Superior temporal gyrus (tissue), 1 donor: ENCODE results near the gene DCAF8.

Experiments used
- DNase-seq: peaks from one replicate; pipeline ENCODE4 v3.0.0-alpha.2; 2016; ENCODE audit errors: extremely low spot score

The DCAF8 gene

GRCh38 chr1:160205242-160206035, 56.9 kb downstream of the DCAF8 start, which contains the start of gene PEA15:
PEA15 (plus strand) TSS chr1:160205384; CDS start chr1:160211545, 6,161 bp downstream.
- DNase-seq = peak; percentile 67

DNA sequence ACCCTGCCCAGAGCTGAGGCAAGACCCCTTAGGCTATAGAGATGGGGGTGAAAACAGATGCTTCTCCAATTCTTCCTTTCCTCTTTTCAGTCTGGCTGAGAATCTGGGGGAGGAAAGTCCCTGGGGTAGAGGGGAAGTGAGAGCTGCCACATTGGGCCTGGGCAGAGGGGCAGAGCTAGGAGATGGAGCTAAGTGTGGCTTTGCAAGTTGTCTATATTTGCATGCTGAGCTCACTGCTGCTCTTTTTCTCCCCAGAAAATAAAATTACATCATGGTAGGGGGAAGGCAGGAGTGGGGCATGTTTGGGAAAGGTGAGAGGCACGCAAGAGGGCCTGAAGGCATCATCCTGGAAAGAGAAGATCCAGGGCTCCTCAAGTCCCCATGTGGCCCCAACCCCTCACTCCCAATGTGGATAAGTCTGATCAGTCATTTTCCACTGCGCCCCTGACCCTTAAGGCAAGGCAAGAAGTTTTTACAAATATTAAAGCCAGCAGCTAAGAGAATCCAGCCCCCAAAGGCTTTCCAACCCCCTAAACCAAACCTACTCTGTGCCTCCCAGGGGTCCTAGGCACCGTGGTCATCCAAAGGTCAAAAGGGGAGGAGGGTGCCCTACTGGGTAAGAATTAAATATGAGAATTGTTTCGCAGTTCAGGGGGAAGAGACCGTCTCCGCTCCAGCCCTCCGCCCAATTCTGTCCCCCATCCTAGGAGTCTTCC, 57.7 kb downstream of the DCAF8 start:
- peak; percentile 42 for DNase-seq

- no peak for DNase-seq
Observed at GRCh38 chr1:160200786-160201185, 61.6 kb downstream of the DCAF8 start.

DNA sequence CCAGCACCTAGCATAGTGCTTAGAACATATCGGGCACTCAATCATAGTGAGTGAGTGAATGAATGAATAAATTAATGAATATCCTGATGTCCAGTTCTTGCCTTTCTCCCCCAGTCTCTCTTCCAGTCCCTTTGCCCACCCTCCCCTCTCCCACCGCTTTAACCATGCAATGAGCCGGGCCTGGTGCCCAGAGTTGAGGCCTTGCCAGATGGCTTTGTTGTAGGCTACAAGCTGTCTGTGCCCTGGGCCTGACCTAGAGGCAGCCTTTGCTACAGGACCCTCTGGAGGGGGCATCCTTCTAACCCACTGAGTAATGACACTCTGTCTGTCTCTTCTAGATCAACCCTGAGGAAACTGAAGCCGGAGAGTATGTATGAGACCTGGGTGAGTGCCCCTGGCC, 65.1 kb downstream of the DCAF8 start:
- no peak for DNase-seq

DNA sequence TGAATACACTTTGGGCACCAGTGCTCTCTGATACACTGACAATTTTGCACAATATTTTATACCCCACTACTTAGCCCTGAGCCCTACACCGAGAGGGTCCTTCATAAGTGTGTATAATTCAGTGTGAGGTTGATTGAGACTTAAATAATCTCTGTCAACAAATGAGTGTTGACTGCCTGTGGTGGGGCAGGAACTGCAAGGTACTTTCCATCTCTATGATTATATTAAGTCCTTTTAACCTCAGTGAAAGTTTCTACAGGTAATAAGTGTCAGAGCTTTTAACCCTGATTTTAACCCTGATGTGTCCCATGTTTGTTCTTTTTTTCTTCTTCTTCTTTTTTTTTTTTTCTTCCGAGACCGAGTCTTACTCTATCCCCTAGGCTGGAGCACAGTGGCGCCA, 66.2 kb downstream of the DCAF8 start:
- DNase-seq = no peak

- DNase-seq = no peak
Observed at GRCh38 chr1:160194737-160195059, 67.7 kb downstream of the DCAF8 start.

- no peak for DNase-seq
Observed at GRCh38 chr1:160193832-160194736, 68.3 kb downstream of the DCAF8 start.

DNA sequence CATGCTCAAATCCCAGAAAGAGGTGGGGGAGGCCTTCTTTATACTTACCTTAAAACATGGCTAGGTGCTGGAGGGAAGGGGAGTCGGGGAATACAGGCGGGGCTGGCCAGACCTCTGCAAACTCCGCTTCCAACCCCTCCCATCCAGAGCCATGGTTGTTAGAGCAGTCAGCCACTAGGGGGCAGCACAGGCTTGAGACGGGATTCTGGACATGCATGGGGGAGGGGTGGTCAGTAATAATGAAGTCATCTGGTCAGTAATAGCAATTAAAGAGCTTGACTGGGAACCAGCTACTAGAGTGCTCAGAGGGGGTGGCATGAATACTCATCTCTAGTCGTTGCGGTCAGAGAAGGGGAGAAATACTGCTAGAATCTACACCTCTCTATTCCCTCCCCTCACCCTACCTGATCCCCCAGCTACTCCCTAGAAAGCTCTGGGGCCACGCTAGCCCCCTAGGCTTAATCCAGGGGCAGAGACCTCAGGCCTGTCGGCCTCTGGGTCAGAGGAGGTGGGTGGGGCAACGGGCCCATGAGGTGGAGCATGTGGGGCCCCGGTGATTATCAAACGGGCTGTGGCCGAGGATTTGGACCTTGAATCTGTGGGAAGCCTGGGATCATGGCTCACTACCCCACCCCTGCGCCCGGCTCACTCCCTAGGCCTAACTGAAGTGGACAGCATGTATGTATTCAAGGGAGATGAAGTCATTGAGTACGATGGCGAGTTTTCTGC, 69.1 kb downstream of the DCAF8 start:
- peak; percentile 95 for DNase-seq

DNA sequence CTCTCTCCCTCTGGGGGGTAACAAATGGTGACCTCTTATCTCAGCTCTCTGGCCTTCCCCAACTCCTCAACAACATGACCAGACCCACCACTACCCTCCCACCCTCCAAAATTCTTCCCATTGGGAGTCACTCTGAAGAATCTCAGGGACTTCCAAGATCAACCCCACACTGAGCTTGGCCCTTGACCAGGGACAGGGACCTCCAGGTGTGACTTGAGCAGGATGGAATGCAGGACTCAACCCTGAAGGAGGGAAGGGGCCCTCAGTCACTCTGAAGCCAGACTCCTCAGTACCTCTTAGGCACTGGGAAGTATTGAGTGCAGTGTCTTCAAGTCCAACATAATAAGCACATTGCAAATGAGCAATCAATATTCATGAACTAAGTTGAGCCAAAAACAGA, 70.1 kb downstream of the DCAF8 start:
- no peak for DNase-seq

- no peak for DNase-seq
Observed at GRCh38 chr1:160191756-160192155, 70.6 kb downstream of the DCAF8 start.

GRCh38 chr1:160189649-160190625, 72.4 kb downstream of the DCAF8 start, which contains the start of gene CASQ1:
CASQ1 (plus strand) TSS chr1:160190575; CDS start chr1:160190752, 177 bp downstream.
- DNase-seq = peak; percentile 48

GRCh38 chr1:160188341-160188740, 74.0 kb downstream of the DCAF8 start:
- no peak for DNase-seq

GRCh38 chr1:160187407-160187806, 74.9 kb downstream of the DCAF8 start:
- no peak for DNase-seq

DNA sequence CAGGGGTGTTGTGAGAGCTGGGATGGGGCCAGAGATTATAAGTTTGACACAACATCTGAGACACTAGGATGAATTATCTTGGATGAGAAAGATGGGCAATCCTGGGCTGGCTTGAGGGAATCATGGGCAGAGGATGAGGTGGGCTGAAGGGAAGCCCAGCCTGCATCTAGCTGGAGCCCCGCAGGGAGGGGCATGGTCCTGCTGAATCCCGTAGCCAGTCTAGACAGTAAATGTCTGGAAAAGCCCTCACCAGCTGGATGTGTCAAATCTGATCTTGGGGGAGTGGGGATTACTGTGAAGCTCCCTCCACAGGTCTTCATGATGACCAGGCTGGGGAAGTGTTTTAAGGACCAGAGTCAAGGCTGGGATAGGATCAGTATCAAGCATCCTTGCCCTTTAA, 75.6 kb downstream of the DCAF8 start:
- DNase-seq = no peak

GRCh38 chr1:160186246-160186645, 76.1 kb downstream of the DCAF8 start:
- no peak for DNase-seq

DNA sequence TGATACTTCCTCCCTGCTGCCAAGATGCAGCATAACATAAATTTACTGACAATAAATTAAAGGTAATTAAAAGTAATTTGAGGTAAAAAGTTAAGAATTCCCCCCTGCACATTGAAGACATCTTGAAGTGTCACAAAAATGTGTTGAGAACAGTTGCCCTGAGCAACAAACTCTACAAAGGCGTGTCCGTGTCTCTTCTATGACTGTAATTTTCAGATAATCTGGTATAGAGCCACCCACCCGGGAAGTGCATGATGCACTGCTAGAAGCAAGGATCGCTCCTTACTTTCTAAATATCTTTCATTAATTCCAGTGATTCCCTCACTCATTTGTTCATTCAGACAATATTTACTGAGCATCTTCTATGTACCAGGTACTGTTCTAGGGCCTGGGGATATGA, 83.0 kb downstream of the DCAF8 start:
- no peak for DNase-seq

DNA sequence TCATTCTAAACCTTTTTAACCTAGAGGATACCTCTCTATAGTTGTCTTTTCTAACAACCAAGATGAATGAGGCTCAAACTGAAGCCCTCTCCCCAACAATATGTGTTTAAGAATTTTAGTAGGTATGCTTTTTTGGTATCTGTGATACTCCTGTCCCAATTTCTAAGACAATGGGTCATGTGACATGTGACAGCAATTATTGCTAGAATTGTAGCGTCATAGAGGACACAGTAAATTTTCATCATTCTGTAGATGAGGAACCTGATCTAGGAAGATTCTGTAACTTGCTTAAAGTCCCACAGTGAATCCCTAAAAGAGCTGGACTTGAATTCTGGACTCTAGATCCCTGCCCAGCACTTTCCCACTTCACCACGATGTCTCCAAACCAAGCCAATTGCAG, 83.6 kb downstream of the DCAF8 start:
- DNase-seq = no peak

GRCh38 chr1:160177667-160178066, 84.7 kb downstream of the DCAF8 start:
- no peak for DNase-seq

GRCh38 chr1:160177231-160177630, 85.1 kb downstream of the DCAF8 start:
- no peak for DNase-seq

DNA sequence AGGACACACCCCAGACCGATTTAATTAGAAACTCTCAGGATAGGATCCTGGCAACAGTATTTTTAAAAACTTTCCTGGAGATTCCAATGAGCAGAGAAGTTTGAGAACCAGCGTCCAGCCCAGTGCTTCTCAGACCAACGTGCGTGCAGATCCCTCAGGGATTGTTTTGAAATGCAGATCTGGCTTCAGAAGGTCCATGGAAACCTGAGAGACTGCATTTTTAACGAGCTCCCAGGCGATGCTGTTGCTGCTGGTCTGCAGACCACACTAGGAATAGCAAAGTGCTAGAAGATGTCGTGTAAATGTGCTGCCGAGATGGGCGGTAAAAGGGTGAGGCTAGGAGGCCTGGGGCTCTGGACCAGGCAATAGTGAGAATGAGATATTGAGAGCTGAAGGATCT, 90.4 kb downstream of the DCAF8 start:
- no peak for DNase-seq
